Right lobe of liver (tissue), 4 donors: ENCODE measurements around the gene CLTA.

Experiments
- POLR2A ChIP-seq: fragments of 450-650 bp; IDR thresholded peaks from one replicate; pipeline ENCODE4 v1.6.1; 2017; ENCODE audit warnings: antibody characterized with exemption, mild to moderate bottlenecking
- TF ChIP-seq, protein P1 (sequence below), 4 donors: fragments of 200-600 bp in 3 of 4; fragments of 450-650 bp in 1 of 4; IDR thresholded peaks; one replicate each; pipeline versions ENCODE4 v1.5.1 to v1.8.0; 2016 to 2022; ENCODE audit warnings: antibody characterized with exemption in 4 of 4, mild to moderate bottlenecking in 2 of 4
- donor health status: DM: no; HTN: no; CAD: no.
- donor health status: DM: no; HTN: no; CAD: no.
- donor health status: DM: no; HTN: yes; CAD: no.

DNA sequence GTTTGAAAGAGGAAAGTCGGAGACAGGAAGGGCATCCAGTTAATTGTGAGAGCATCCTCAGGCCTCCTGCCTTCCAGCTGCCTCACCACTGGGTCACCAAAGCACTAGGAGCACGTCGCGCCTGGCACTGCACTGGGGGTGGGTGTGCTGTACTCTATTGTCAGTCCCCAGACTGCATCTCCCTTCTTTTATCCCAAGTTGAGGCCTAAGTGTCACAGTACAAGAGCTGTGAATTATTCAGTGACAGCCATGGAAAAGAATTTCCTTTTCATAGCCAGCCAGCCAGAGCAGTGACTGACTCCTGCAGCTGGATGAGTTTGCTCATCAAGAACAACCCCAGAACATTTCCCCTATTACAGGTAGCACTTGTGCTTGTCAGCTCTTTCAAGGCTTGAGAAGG is 16.3 kb downstream of the CLTA start:
- TF ChIP-seq, protein P1, sequence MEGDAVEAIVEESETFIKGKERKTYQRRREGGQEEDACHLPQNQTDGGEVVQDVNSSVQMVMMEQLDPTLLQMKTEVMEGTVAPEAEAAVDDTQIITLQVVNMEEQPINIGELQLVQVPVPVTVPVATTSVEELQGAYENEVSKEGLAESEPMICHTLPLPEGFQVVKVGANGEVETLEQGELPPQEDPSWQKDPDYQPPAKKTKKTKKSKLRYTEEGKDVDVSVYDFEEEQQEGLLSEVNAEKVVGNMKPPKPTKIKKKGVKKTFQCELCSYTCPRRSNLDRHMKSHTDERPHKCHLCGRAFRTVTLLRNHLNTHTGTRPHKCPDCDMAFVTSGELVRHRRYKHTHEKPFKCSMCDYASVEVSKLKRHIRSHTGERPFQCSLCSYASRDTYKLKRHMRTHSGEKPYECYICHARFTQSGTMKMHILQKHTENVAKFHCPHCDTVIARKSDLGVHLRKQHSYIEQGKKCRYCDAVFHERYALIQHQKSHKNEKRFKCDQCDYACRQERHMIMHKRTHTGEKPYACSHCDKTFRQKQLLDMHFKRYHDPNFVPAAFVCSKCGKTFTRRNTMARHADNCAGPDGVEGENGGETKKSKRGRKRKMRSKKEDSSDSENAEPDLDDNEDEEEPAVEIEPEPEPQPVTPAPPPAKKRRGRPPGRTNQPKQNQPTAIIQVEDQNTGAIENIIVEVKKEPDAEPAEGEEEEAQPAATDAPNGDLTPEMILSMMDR (IDR thresholded peaks at IDR 0.05) = no peak
- no peak for TF ChIP-seq POLR2A
